ENCODE results near the gene SLC10A3.

GRCh38 chrX:154490021-154490413 is 412 bp downstream of the SLC10A3 start:
- TF ChIP-seq CTCF (IDR thresholded peaks at IDR 0.05) (no peak), POLR2A (IDR thresholded peaks at IDR 0.05) (no peak)
